D721Med (cell line): ENCODE data around the gene ALX1.
A peak's percentile ranks its signal among the peaks of the same experiment; 100 is the strongest.

Experiments
- DNase-seq: peaks from one replicate; pipeline ENCODE4 v3.0.0; 2011; ENCODE audit warnings: low spot score; ENCODE audit not compliant: insufficient read length
- FAIRE-seq: peaks from 2 replicates; lab custom pipeline; 2011; peaks lifted over from hg19 to GRCh38; lab: Jason Lieb, UNC
- TF ChIP-seq, protein P1 (sequence below): IDR thresholded peaks from 2 replicates; pipeline ENCODE4 v1.5.1; 2012; ENCODE audit warnings: mild to moderate bottlenecking, control low read depth; ENCODE audit not compliant: insufficient read depth; ENCODE audit errors: missing control alignments

ALX1 gene

DNA sequence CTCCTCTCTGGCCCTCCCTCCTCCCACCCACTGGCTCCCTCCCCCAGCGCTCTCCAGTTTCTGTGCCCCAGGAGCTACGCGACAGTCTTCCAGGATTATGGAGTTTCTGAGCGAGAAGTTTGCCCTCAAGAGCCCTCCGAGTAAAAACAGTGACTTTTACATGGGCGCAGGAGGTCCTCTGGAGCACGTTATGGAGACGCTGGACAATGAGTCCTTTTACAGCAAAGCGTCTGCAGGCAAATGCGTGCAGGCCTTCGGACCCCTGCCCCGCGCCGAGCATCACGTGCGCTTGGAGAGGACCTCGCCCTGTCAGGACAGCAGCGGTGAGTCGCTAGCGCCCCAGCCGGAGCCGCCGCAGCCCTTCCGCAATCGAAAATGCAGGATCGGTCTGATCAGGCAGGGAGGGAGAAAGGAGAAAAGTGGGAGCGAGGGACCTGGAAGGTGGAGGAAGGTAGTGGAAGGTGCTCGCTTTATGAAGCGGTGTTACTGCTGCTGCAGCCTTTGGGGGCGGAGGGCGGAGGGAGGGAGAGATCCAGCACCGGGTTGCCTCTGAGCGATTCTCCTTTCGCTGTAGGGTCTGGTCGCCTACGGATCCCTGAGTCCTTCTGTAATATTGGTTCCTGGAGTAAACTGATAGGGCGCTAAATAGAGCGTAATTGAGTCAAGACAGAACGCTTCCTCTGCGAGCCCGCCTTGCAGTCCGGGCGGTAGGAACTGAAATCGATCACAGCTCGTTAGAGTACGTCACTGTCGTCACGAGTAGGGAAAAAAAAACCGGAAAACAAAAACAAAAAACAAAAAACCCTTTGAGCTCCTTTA is at the start of gene ALX1:
TSS of gene ALX1 (plus strand) at position 56 of the 819 bp plus-strand sequence. CDS start at position 98, 42 bp downstream.
- DNase-seq (peak; percentile 26), FAIRE-seq (no peak)
- TF ChIP-seq, protein P1, sequence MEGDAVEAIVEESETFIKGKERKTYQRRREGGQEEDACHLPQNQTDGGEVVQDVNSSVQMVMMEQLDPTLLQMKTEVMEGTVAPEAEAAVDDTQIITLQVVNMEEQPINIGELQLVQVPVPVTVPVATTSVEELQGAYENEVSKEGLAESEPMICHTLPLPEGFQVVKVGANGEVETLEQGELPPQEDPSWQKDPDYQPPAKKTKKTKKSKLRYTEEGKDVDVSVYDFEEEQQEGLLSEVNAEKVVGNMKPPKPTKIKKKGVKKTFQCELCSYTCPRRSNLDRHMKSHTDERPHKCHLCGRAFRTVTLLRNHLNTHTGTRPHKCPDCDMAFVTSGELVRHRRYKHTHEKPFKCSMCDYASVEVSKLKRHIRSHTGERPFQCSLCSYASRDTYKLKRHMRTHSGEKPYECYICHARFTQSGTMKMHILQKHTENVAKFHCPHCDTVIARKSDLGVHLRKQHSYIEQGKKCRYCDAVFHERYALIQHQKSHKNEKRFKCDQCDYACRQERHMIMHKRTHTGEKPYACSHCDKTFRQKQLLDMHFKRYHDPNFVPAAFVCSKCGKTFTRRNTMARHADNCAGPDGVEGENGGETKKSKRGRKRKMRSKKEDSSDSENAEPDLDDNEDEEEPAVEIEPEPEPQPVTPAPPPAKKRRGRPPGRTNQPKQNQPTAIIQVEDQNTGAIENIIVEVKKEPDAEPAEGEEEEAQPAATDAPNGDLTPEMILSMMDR: no peak

DNA sequence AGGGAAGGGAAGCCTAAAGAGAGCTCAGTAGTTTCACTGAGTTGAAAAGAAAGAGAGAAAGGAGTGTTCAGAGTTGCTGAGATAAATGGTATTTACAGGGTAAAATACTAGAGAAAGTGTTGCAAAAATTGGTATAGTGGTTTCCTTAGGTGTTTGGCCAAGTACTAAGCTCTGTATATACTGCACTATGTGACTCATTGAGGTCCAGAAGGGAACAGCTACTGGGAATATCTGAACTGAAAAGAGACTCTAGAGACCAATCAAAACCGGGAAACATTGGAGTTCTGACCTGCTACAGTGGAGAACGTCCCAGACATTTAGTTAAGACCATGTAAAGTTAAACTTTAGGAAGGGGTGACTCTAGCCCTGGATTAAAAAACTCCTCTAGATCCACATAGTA is 42.7 kb upstream of the ALX1 start:
- DNase-seq (no peak), FAIRE-seq (no peak)
- TF ChIP-seq, protein P1: no peak

DNA sequence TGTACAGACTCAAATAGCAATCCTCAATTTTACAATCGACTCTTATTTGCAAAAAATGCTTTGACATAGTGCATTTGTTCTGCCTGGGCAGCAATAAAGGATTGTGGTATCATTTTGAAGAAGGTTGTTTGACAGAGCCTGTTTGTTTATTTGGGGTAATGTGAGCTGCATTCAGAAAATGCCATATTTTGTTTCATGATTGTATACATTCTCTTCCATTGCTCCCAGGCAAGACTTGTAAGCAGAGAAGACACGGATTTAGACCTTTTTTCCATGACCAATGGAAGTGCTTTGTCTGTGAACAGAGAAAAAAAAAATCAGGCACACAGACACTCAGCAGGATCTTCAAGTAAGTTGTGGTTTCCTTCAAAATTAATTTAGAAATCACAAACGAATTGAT is 35.5 kb upstream of the ALX1 start:
- DNase-seq (no peak), FAIRE-seq (no peak)

DNA sequence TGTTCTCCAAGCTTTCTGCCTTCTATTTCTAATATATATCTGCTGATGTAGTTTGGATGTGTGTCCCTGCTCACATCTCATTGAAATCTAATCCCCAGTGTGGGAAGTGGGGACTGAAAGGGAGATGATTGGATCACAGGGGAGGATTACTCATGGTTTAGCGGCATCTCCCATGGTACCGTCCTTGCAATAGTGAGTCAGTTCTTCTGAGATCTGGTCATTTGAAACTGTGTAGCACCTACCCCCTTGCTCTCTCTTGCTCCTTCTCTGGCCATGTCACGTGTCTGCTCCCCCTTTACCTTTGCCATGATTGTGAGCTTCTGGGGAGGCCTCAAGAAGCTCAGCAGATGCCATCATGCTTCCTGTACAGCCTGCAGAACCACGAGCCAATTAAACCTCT is 26.2 kb upstream of the ALX1 start:
- TF ChIP-seq, protein P1: no peak
- DNase-seq (no peak), FAIRE-seq (no peak)

More for the DNA sequence above, 35.5 kb upstream of the ALX1 start:
- TF ChIP-seq, protein P1: no peak

DNA sequence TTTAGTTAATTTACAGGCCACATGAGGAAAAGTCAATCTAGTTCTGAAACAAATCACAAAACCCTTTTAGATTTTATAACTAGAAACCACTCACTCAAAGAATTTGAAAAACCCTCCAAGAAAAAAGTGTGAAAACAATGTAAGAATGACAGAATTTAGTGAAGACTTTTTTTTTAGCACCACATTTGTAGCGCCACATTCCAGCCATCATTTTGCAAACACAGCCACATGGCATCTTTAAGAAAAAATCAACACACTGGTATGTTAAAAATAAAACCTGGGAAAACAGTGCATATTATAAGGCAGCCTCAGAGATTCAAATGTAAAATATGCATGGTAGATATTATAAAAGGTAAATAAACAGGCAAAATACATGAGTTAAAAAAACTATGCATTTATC is 22.3 kb upstream of the ALX1 start:
- DNase-seq: no peak
- TF ChIP-seq, protein P1: no peak
- no peak for FAIRE-seq

DNA sequence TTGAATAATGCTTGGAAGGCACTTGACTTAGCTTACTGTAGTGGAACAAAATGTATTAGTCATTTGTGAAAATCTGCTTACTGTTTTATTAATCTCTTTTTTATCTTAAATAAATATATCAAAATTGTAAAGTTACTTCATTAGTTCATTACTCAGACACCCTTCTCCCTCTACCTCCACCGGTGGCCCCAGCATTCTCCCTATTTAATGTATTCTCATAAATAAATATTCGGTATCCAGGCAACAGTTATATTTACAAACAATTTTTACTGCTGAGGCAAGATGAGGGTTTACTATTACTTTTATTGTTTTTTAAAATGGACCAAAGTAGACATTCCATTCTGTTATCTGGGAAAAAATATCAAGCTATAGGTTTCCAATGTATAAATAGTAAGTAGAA is 19.6 kb upstream of the ALX1 start:
- FAIRE-seq (no peak), DNase-seq (no peak)
- TF ChIP-seq, protein P1: no peak

DNA sequence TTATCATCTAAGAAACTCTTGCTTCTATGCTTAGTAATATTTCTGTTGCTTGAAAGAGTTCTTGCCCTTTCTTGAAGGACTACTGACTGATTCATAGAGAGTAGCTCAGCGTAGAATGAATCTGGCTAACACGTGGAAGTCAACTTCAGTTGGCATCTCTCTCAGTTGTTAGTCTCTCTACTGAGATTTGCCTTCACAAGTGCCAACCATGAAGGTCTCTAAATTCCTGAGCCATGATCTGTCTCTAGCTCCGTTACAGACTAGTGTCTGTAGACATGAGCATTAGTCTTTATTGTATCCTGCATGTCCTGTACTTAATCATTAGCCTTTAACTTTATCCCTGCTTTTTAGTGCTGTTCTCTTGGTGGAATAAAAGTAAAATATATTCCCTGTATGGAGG is 19.1 kb upstream of the ALX1 start:
- no peak for DNase-seq
- TF ChIP-seq, protein P1: no peak
- FAIRE-seq: no peak
